ENCODE data around the gene ARMH1.

ARMH1 gene

GRCh38 chr1:44670751-44671640, 3.5 kb upstream of the ARMH1 start:
- DNase-seq, result no peak

- DNase-seq, result no peak
These were observed 2.1 kb upstream of the ARMH1 start for GRCh38 chr1:44672254-44672955.

GRCh38 chr1:44672961-44673674, 1.4 kb upstream of the ARMH1 start:
- no peak for DNase-seq

GRCh38 chr1:44673675-44674112, 820 bp upstream of the ARMH1 start:
- DNase-seq, result no peak

DNA sequence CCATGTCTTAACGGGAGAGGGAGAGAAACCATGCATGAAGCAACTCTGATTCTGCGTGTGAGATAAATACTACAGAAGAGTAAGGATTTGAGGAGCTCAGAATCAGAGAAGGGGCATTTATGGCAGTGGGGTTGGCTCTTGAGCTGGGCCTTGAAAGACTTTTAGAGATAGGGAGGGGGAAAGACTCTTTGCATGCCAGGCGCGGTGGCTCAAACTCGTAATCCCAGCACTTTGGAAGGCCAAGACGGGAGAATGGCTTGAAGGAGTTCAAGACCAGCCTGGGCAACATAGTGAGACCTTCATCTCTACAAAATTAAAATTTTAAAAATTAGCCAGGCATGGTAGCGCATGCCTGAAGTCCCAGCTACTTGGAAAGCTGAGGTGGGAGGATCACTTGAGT, 672 bp downstream of the ARMH1 start:
- no peak for DNase-seq

DNA sequence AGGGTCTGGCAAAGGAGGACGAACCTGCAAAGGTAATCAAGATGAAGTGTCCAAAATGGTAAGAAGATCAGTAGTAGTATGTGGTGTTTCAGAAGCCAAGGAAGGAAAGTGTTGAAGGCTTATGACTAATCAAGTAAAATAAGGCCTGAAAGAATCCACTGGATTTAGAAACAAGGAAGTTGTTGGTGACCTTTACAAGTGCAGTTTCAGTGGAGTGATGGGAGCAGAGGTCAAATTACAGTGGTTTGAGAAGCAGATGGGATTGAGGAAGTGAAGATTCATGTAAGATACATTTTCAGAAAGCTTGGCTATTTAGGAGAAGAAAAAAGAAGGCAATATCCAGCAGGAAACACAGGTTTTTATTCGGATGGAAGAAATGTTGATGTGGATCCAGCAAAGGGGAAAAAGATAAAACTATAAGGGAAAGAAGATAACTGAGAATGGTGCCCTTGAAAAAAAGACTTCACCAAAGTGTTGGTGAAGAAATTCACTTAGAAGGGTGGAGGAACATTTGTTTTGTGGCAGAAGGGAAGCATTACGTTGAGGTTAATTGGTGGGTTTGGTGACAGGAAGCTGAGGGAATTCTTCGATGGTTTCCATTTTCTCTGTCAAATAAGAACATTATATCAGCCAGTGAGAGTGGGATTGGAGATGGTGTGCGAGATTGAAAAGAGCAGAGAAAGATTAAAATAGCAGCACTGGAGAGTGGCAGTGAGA, 2.1 kb downstream of the ARMH1 start:
- no peak for DNase-seq

DNA sequence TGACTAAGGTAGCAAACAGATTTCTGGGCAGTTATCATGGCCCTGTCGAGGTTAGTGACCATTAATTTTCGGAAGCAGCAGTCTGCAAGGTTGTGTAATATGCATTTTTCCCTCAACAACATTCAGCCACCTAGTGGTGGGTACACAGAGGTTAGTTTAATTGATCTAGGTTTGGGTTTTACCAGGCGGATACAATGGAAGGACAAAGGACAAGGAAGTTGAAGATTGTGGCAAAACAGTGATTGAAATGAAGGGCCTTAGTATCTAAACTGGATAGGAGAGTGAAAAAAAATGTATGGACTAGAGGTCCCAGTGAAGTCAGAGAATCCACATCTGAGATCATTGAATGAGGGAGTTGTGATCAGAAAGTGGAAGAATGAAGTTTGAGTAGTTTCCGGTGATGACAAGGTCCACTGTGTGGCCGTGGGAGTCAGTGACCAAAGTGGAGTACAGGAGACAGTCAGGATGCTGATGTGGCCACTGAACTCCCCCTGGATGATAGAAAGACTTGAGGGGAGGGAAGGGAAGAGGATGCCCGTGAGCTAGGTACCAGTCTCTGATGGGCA, 2.8 kb downstream of the ARMH1 start:
- DNase-seq, result no peak

GRCh38 chr1:44678120-44678519, 3.6 kb downstream of the ARMH1 start:
- no peak for DNase-seq

GRCh38 chr1:44678626-44679025, 4.1 kb downstream of the ARMH1 start:
- no peak for DNase-seq

DNA sequence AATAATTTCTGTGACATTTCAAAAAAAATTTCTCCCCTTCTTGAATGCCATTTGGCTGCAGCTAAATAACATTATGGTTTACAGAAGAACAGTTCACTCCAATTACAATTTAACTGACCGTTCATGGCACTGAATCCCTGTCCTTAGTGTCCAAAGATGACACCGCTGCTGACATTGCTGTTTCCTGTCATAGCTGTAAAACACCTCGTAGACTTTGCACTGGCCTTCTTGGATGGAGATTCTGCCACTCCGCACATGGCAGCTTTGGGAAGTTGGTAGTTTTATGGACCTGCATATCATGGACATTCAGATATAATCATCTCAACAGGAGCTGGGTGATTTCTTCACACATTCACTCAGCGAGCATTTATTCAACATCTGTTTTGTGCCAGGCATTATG, 5.0 kb downstream of the ARMH1 start:
- DNase-seq, result no peak

DNA sequence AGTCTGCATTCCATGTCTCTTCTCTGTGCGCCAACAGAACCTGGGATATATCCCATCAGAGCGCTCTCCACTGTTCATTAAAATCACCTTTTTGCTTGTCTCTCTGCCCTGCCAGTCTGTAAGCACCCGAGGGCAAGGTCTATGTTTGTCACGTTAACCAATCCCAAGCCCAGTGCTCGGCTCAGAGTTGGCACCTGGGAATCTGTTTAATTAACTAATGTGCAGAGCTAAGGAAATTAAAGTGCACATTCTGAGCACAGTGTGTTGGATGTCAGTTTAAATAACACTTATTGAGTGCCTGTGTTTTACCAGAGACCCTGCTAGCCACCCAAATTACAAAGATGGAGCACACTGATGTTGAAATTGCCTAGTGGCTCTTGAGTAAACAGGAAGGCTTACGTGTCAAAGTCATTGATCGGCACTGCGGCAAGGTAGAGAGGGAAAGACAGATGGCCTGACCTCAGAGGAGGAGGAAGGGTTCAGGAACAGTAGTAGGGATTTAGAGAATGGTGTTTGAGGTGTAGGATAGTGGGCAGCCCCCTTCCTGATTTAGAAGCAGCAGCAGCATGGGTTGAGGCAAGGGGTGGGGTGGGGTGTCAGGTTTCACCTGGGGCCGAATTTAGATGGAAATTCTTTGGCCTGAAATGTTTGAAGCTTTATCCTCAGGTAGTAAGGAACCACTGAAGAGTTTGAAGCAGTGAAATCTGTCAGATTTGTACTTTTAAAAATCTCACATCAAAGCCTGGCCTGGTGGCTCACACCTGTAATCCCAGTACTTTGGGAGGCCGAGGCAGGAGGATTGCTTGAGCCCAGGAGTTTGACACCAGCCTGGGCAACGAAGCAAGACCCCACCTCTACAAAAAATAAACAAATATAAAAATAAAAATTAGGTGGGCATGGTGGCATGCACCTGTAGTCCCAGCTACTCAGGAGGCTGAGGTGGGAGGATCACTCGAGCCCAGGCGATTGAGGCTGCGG, 7.7 kb downstream of the ARMH1 start:
- DNase-seq, result no peak

DNA sequence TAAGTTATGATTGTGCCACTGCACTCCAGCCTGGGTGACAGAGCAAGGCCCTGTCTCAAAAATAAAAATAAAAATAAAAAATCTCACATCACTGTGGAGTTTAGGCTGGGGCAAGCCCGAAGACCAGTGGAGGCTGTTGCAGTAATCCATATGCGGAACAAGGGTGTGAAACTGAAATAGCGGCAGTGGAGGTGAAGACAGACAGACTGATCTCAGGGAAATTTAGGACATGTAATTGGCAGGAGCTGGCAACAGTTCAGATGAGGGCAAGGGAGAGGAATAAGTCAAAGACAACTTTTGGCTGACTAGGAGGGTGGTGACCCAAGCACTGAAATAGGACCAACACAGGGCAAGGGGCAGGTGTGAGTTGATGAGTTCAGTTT, 8.4 kb downstream of the ARMH1 start:
- no peak for DNase-seq

DNA sequence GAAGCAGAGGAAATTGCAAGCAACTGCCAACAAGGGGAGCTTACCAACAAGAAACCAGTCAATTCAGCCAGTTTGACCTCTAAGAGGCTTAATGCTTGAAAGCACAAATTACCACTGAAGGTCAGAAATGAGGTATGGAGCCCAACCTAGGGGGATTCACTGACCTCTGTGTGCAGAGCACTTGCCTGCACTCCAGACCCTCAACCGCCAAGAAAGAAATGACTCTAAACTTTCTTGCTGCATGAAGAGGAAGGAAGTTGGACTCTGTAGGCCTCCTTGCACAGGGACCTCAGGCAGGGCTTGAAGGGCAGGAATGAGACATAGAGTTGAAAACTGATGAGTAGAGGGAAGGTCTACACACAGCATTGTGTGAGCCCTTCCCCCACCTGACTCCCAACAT, 10.0 kb downstream of the ARMH1 start:
- DNase-seq, result no peak

- DNase-seq, result no peak
These were observed 10.7 kb downstream of the ARMH1 start for GRCh38 chr1:44685218-44685617.

- no peak for DNase-seq
These were observed 11.4 kb downstream of the ARMH1 start for GRCh38 chr1:44685881-44686280.

DNA sequence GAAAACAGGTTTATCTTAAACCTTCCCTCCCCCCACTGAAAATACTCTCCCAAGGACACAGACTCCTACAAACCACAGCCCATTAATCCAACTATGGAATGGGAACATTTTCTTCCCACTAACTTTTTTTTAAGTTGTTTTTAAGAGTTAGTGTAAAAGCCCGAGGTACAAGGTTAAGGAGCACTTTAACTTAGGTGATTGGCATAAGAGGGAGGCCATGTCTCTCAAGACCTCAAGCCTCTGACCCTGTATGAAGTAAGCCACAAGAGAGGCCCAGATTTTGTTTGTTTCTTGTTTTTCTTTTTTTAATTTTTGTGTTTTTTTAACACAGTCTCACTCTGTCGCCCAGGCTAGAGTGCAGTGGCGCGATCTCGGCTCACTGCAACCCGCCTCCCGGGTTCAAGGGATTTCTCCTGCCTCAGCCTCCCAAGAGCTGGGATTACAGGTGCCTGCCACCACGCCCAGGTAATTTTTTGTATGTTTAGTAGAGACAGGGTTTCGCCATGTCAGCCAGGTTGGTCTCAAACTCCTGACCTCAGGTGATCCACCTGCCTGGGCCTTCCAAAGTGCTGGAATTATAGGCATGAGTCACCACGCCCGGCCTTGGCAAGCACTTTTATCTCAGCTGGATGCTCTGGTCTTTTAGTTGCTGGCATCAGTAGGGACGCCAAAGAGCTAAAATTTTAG, 14.4 kb downstream of the ARMH1 start:
- DNase-seq, result no peak

GRCh38 chr1:44689447-44689765, 14.9 kb downstream of the ARMH1 start:
- DNase-seq, result no peak

GRCh38 chr1:44693159-44693558, 18.6 kb downstream of the ARMH1 start:
- DNase-seq, result no peak

- DNase-seq, result no peak
These were observed 19.4 kb downstream of the ARMH1 start for GRCh38 chr1:44693900-44694299.

DNA sequence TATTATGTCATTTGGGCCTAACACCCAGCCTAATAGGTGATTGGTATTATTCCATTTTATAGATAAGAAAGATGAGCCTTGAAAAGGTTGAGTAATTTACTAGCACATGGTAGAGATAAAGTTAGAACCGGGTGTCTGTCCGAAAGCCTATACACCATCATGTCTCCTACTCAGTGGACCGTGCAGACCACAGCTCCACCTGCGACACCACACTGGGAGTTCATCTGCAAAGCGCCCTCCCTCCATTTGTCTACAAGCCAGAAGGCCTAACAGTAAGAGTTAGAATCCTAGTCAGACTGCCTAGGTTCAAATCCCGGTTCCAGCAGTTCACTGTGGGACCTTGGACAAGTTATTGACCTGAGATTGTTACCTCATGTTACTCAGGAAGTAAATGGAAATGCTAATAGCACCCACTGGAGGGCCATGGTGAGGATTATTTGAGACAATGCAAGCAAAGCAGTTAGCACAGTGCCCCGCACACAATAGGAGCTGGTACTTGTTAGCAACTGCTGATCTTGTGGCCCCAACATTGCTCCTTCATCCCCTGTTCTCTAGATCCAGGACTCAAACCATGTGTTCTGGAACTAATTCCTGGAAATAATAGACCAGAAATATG, 20.5 kb downstream of the ARMH1 start:
- no peak for DNase-seq

- no peak for DNase-seq
These were observed 21.2 kb downstream of the ARMH1 start for GRCh38 chr1:44695671-44696070.
